Heart left ventricle (tissue), 13 donors: ENCODE data around the gene CASD1.

Experiments
- POLR2A ChIP-seq, 2 donors: fragments of 450-650 bp; IDR thresholded peaks; one replicate each; pipeline ENCODE4 v1.6.1; 2017; ENCODE audit warnings: antibody characterized with exemption in 2 of 2, mild to moderate bottlenecking in 2 of 2, moderate library complexity in 2 of 2
- TF ChIP-seq, protein P1 (sequence below), 12 donors: fragments of 200-600 bp; sonication (generic) in 4 of 12; IDR thresholded peaks; one replicate each; pipeline versions ENCODE4 v1.5.0 to v1.8.0; 2018 to 2022; ENCODE audit warnings: antibody characterized with exemption in 12 of 12, mild to moderate bottlenecking in 5 of 12
- donor health status: ischemic (EF 13 %, LVEDD 7.1; RV severe dilation, severe dysfunction).
- donor health status: DM: no; HTN: yes; CAD: no.
- donor health status: DM: no; HTN: no; CAD: no.
- donor health status: ischemic (EF 25% LVEDD 6.9; RV normal size, moderate dysfunction).
- donor health status: ischemic (EF 25% LVEDD 5.7; RV mildly dilated, moderate dysfunction).
- donor health status: ischemic (EF 35%, LVEDD 5.7; RV mildly dilated, moderate dysfunction).
- donor health status: nonischemic (EF 11% LVEDD 7.7; RV severe dilation, severe dysfunction).
- donor health status: DM: yes; HTN: yes; CAD: no.
- donor health status: PGD.
- donor health status: ischemic (EF 29% LVEDD 5.4; RV normal size, mild dysfunction).
- donor health status: nonischemic (EF 23%, LVEDD 6.1; RV moderate dilation, normal function).

GRCh38 chr7:94492601-94493000 is 17.0 kb upstream of the CASD1 start:
- TF ChIP-seq, protein P1, sequence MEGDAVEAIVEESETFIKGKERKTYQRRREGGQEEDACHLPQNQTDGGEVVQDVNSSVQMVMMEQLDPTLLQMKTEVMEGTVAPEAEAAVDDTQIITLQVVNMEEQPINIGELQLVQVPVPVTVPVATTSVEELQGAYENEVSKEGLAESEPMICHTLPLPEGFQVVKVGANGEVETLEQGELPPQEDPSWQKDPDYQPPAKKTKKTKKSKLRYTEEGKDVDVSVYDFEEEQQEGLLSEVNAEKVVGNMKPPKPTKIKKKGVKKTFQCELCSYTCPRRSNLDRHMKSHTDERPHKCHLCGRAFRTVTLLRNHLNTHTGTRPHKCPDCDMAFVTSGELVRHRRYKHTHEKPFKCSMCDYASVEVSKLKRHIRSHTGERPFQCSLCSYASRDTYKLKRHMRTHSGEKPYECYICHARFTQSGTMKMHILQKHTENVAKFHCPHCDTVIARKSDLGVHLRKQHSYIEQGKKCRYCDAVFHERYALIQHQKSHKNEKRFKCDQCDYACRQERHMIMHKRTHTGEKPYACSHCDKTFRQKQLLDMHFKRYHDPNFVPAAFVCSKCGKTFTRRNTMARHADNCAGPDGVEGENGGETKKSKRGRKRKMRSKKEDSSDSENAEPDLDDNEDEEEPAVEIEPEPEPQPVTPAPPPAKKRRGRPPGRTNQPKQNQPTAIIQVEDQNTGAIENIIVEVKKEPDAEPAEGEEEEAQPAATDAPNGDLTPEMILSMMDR (IDR thresholded peaks at IDR 0.05), result no peak
- no peak for TF ChIP-seq POLR2A (IDR thresholded peaks at IDR 0.05)
